ENCODE data around the gene BMPER. TPM values are rescaled to one million over a fixed set of nuclear protein-coding genes. Genes with fewer than 3 reads are reported as not detected.

Gene BMPER
- total RNA-seq, 1 donor from 2014 or later: not detected

GRCh38 chr7:34133983-34134782 lies 228.8 kb downstream of the BMPER start:
- H3K4me3 Mint-ChIP-seq: no peak overlapping the region
- peaks cover 1% of the 10 kb centered on the region for H3K9me3 Mint-ChIP-seq
- intact Hi-C loops (cut with micrococcal nuclease): no loop called here
- ChIA-PET CTCF (no interaction called here), POLR2A (no interaction called here)
- no peak for TF ChIP-seq CTCF (IDR thresholded peaks at IDR 0.05)
- H3K27me3 Mint-ChIP-seq: no peaks in the 10 kb centered on the region
- no peaks in the 10 kb centered on the region for H3K4me1 Mint-ChIP-seq
- DNase-seq (no peak), ATAC-seq (ENCODE audit: low read depth) (no peak)
- H3K27ac Mint-ChIP-seq: no peak overlapping the region
- no peaks in the 10 kb centered on the region for H3K36me3 Mint-ChIP-seq (ENCODE audit: low read depth)

GRCh38 chr7:34135924-34136323 lies 230.6 kb downstream of the BMPER start:
- DNase-seq (no peak), ATAC-seq (ENCODE audit: low read depth) (no peak)
- no peaks in the 10 kb centered on the region for H3K27me3 Mint-ChIP-seq
- no peak for TF ChIP-seq CTCF (IDR thresholded peaks at IDR 0.05)
- H3K4me1 Mint-ChIP-seq: no peaks in the 10 kb centered on the region
- CTCF ChIA-PET: no interaction called here
- H3K4me3 Mint-ChIP-seq: no peak overlapping the region
- POLR2A ChIA-PET: no interaction called here
- intact Hi-C loops (cut with micrococcal nuclease): no loop called here
- H3K27ac Mint-ChIP-seq: no peak overlapping the region
- H3K36me3 Mint-ChIP-seq (ENCODE audit: low read depth): no peaks in the 10 kb centered on the region
- H3K9me3 Mint-ChIP-seq: no peaks in the 10 kb centered on the region

- TF ChIP-seq CTCF (IDR thresholded peaks at IDR 0.05): no peak
- no peaks in the 10 kb centered on the region for H3K36me3 Mint-ChIP-seq (ENCODE audit: low read depth)
- DNase-seq (no peak), ATAC-seq (ENCODE audit: low read depth) (no peak)
- H3K4me1 Mint-ChIP-seq: no peaks in the 10 kb centered on the region
- no peak overlapping the region for H3K27ac Mint-ChIP-seq
- ChIA-PET CTCF (no interaction called here), POLR2A (no interaction called here)
- intact Hi-C loops (cut with micrococcal nuclease): no loop called here
- H3K9me3 Mint-ChIP-seq: no peaks in the 10 kb centered on the region
- no peaks in the 10 kb centered on the region for H3K27me3 Mint-ChIP-seq
- H3K4me3 Mint-ChIP-seq: no peak overlapping the region
Measured at GRCh38 chr7:34136698-34137097, 231.4 kb downstream of the BMPER start.

GRCh38 chr7:34137176-34137575 lies 231.8 kb downstream of the BMPER start:
- Mint-ChIP-seq H3K27me3 (no peaks in the 10 kb centered on the region), H3K9me3 (no peaks in the 10 kb centered on the region), H3K4me1 (no peaks in the 10 kb centered on the region), H3K36me3 (ENCODE audit: low read depth) (no peaks in the 10 kb centered on the region), H3K4me3 (no peak overlapping the region), H3K27ac (no peak overlapping the region)
- TF ChIP-seq CTCF (IDR thresholded peaks at IDR 0.05): no peak
- DNase-seq (no peak), ATAC-seq (ENCODE audit: low read depth) (no peak)
- POLR2A ChIA-PET: no interaction called here
- CTCF ChIA-PET: no interaction called here
- intact Hi-C loops (cut with micrococcal nuclease): no loop called here

GRCh38 chr7:34138483-34138882 lies 233.1 kb downstream of the BMPER start:
- POLR2A ChIA-PET: no interaction called here
- intact Hi-C loops (cut with micrococcal nuclease): no loop called here
- Mint-ChIP-seq H3K36me3 (ENCODE audit: low read depth) (no peaks in the 10 kb centered on the region), H3K4me1 (no peaks in the 10 kb centered on the region), H3K27ac (no peak overlapping the region), H3K4me3 (no peak overlapping the region), H3K9me3 (no peaks in the 10 kb centered on the region), H3K27me3 (no peaks in the 10 kb centered on the region)
- CTCF ChIA-PET: no interaction called here
- TF ChIP-seq CTCF (IDR thresholded peaks at IDR 0.05): no peak
- ATAC-seq (ENCODE audit: low read depth) (no peak), DNase-seq (no peak)

All from activated B cell treated with CpG ODN at 0.5 μM for 24 hours (primary cell).